MM.1S (cell line): ENCODE measurements around the gene PDE4C.

ENCODE experiments used
- DNase-seq: peaks from one replicate; pipeline ENCODE4 v3.0.0-alpha.2; 2015
- H2AFZ ChIP-seq: fragments of 300-600 bp; sonication (generic); 2 replicates; pipeline ENCODE4 v1.6.0; 2016; ENCODE audit warnings: antibody characterized with exemption, low read length
- H3F3A ChIP-seq: fragments of 300-600 bp; sonication (generic); 2 replicates; pipeline ENCODE4 v1.6.1; 2016; ENCODE audit warnings: mild to moderate bottlenecking, antibody characterized with exemption, low read length, moderate library complexity, mixed read lengths; ENCODE audit not compliant: insufficient read depth
- H3K27ac ChIP-seq: fragments of 300-600 bp; sonication (generic); 2 replicates; pipeline ENCODE4 v1.5.1; 2016; ENCODE audit warnings: mild to moderate bottlenecking, low read length
- H3K27me3 ChIP-seq: fragments of 300-600 bp; sonication (generic); replicated peaks from 2 replicates; pipeline ENCODE4 v1.6.0; 2016; ENCODE audit warnings: low read length; ENCODE audit not compliant: insufficient read depth
- H3K36me3 ChIP-seq: fragments of 300-600 bp; sonication (generic); replicated peaks from 2 replicates; pipeline ENCODE4 v1.6.1; 2016; ENCODE audit warnings: mild to moderate bottlenecking, low read length, mixed read lengths; ENCODE audit not compliant: insufficient read depth
- H3K4me1 ChIP-seq: fragments of 300-600 bp; sonication (generic); 2 replicates; pipeline ENCODE4 v1.6.1; 2016; ENCODE audit warnings: low read length, mixed read lengths
- H3K4me2 ChIP-seq: fragments of 300-600 bp; sonication (generic); 2 replicates; pipeline ENCODE4 v1.6.0; 2016; ENCODE audit warnings: low read depth, low read length
- H3K4me3 ChIP-seq: fragments of 300-600 bp; sonication (generic); 2 replicates; pipeline ENCODE4 v1.5.1; 2016; ENCODE audit warnings: low read length, mixed read lengths
- H3K79me2 ChIP-seq: fragments of 300-600 bp; sonication (generic); 2 replicates; pipeline ENCODE4 v1.6.1; 2016; ENCODE audit warnings: mixed run types, low read length, mixed read lengths
- H3K9ac ChIP-seq: fragments of 300-600 bp; sonication (generic); 2 replicates; pipeline ENCODE4 v1.6.1; 2016; ENCODE audit warnings: low read length, mixed read lengths
- H3K9me2 ChIP-seq: fragments of 300-600 bp; sonication (generic); replicated peaks from 2 replicates; pipeline ENCODE4 v1.6.1; 2016; ENCODE audit warnings: mild to moderate bottlenecking, low read length, mixed read lengths; ENCODE audit not compliant: insufficient read depth
- H3K9me3 ChIP-seq: fragments of 300-600 bp; sonication (generic); replicated peaks from 2 replicates; pipeline ENCODE4 v1.6.1; 2016; ENCODE audit warnings: mild to moderate bottlenecking, low read length, mixed read lengths; ENCODE audit not compliant: insufficient read depth
- H4K20me1 ChIP-seq: fragments of 300-600 bp; sonication (generic); 2 replicates; pipeline ENCODE4 v1.6.1; 2016; ENCODE audit warnings: mild to moderate bottlenecking, low read length, moderate library complexity, mixed read lengths; ENCODE audit not compliant: insufficient read depth
- EZH2 ChIP-seq: fragments of 300-600 bp; sonication (generic); optimal IDR thresholded peaks from 2 replicates; pipeline ENCODE3; 2017; ENCODE audit warnings: low read depth, mild to moderate bottlenecking, antibody characterized with exemption, low read length, mixed read lengths
- EZH2phosphoT487 ChIP-seq: fragments of 300-600 bp; sonication (generic); IDR thresholded peaks from 2 replicates; pipeline ENCODE4 v1.6.1; 2018; ENCODE audit warnings: antibody characterized with exemption, low read length
- TF ChIP-seq, protein P1 (sequence below): fragments of 300-600 bp; sonication (generic); IDR thresholded peaks from 2 replicates; pipeline ENCODE4 v1.5.1; 2016; ENCODE audit warnings: antibody characterized with exemption, low read length, mixed read lengths

PDE4C gene

DNA sequence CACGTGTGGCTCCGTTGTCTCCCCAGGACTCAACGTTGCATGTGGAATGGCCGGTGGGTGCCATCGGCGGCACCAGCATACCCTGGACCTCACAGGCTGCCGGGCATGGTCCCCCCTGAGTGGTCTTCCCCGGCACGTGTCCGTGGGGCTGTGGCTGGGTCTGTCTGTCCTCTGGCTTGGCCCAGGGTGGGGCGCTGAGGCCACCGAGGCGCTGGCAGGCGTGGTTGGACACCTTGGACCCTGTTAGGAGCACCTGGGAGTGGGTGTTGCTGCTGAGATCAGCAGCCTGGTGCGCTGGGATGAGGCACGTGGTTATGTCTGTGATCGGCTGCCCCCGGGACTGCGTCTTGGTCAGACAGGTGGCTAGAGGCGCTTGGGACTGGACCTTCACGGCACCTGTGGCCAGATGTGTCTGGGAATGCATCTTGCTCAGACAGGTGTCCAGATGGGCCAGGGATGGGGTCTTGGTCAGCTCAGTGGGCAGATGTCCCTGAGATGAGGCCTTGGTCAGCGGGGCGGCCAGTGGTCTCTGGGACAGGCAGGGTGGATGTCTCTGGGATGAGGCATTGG is 38.8 kb upstream of the PDE4C start:
- Histone ChIP-seq H4K20me1 (no peaks in the 10 kb centered on the region), H3F3A (no peaks in the 10 kb centered on the region), H3K9ac (no peak overlapping the region), H3K4me2 (no peak overlapping the region), H3K9me3 (no peaks in the 10 kb centered on the region), H3K4me1 (no peaks in the 10 kb centered on the region), H3K27ac (no peak overlapping the region), H3K36me3 (no peaks in the 10 kb centered on the region), H3K79me2 (no peaks in the 10 kb centered on the region), H3K9me2 (no peaks in the 10 kb centered on the region), H3K27me3 (peaks cover 63% of the 10 kb centered on the region), H2AFZ (no peak overlapping the region), H3K4me3 (no peak overlapping the region)
- TF ChIP-seq EZH2 (no peak), EZH2phosphoT487 (no peak)
- TF ChIP-seq, protein P1, sequence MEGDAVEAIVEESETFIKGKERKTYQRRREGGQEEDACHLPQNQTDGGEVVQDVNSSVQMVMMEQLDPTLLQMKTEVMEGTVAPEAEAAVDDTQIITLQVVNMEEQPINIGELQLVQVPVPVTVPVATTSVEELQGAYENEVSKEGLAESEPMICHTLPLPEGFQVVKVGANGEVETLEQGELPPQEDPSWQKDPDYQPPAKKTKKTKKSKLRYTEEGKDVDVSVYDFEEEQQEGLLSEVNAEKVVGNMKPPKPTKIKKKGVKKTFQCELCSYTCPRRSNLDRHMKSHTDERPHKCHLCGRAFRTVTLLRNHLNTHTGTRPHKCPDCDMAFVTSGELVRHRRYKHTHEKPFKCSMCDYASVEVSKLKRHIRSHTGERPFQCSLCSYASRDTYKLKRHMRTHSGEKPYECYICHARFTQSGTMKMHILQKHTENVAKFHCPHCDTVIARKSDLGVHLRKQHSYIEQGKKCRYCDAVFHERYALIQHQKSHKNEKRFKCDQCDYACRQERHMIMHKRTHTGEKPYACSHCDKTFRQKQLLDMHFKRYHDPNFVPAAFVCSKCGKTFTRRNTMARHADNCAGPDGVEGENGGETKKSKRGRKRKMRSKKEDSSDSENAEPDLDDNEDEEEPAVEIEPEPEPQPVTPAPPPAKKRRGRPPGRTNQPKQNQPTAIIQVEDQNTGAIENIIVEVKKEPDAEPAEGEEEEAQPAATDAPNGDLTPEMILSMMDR: no peak
- DNase-seq: no peak

DNA sequence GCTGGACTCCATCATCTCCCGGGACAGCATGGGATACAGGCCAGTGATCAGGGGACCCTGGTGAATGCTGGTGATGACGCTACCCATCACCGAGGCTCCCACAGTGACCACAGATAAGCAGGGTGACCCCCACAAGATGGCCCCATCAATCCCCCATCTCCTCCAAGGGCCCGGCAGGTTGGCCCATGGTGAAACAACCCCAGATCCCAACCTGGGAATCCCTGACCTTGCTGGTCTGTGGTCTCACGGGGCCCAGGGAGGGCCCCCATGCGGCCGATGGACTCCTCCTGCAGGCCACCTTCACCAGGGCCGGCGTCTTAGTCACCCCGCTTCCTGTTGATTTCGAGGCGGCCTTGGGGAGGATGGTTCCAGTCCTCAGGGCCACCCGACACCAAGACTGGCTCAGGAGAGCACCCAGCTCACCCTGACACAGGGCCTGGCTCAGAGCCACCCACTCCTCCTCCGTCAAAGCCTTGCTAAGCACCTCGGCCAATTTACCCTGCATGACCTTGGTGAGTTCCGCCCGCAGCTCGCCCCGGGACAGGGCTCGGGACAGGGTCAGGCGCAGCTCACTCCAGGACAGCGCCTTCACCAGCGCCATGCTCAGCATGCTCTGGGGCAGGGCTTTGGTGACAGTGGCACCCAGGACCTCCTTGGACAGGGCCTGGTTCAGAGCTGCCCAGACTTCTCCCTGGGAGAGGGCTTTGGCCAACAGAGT is 38.1 kb upstream of the PDE4C start:
- Histone ChIP-seq H3K9ac (no peak overlapping the region), H3K27me3 (peaks cover 68% of the 10 kb centered on the region), H3K4me1 (no peaks in the 10 kb centered on the region), H3K36me3 (no peaks in the 10 kb centered on the region), H3K27ac (no peak overlapping the region), H3K79me2 (no peaks in the 10 kb centered on the region), H2AFZ (no peak overlapping the region), H3K4me2 (no peak overlapping the region), H3K4me3 (no peak overlapping the region), H3K9me3 (no peaks in the 10 kb centered on the region), H4K20me1 (no peaks in the 10 kb centered on the region), H3K9me2 (no peaks in the 10 kb centered on the region), H3F3A (no peaks in the 10 kb centered on the region)
- no peak for DNase-seq
- no peak for TF ChIP-seq EZH2
- TF ChIP-seq, protein P1: no peak

DNA sequence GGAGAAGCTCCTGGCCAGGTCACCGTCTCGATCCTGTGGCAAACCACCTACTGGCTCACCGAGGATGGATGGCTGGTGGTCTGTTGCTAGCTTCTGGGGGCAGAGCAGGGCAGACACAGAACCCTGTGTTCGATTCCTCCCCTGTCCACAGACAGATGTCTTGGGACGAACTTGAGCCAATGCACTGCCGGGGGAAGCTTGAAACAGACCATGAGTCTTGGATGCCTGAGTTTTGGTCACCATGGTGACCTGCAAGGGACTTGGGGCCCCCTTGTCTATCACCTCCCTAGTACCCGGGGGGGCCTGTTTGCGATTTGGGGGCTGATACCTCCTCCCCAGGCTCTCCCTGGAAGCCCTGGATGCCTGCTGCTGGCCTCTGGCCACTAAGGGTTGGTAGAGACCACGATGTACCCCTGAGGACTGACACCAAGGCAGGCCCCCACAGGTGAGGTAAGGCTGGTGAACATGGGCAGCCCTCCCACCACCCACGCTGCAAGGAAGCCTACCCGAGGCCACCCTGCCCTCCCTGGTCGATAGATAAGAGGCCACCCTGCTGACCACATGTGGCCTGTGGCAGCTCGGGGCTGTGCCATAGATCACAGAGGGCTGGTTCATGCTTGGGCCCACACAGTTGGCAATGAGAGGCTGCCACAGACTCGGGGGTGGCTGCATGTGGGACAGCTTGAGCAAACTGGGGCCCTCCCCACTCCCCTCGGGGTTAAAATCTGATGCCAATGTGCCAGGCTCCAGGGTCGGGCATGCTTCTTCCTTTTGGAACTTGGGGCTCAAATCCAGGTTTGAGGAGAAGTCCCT is 37.3 kb upstream of the PDE4C start:
- Histone ChIP-seq H3F3A (no peaks in the 10 kb centered on the region), H3K36me3 (no peaks in the 10 kb centered on the region), H3K4me1 (no peaks in the 10 kb centered on the region), H3K27ac (no peak overlapping the region), H2AFZ (no peak overlapping the region), H3K79me2 (no peaks in the 10 kb centered on the region), H3K4me3 (no peak overlapping the region), H3K9ac (no peak overlapping the region), H3K4me2 (no peak overlapping the region), H3K9me3 (no peaks in the 10 kb centered on the region), H3K27me3 (peaks cover 73% of the 10 kb centered on the region), H4K20me1 (no peaks in the 10 kb centered on the region), H3K9me2 (no peaks in the 10 kb centered on the region)
- TF ChIP-seq EZH2 (no peak), EZH2phosphoT487 (no peak)
- no peak for DNase-seq

DNA sequence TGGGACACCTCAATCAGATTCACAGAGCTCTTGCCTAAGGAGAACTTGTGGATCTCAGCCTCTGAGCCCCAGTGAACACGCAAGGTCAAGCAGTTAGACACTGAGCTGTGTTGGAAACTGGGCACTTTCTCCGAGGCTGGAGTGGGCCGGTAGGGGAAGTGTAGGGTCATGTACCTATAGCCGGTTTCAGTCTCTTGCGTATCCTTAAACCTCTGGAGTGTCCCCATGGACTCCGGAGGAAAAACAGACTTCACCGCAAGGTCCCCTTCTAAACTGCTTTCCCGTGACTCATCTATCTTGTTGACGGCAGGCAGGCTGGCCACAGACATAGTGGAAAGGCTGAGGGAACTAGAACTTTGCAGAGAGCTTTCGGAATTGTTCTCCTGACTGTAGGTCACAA is 36.7 kb upstream of the PDE4C start:
- no peaks in the 10 kb centered on the region for H3F3A ChIP-seq
- no peak overlapping the region for H2AFZ ChIP-seq
- TF ChIP-seq EZH2phosphoT487 (no peak), EZH2 (no peak)
- TF ChIP-seq, protein P1: no peak
- no peak for DNase-seq
- no peak overlapping the region for H3K27ac ChIP-seq
- no peaks in the 10 kb centered on the region for H3K36me3 ChIP-seq
- no peaks in the 10 kb centered on the region for H4K20me1 ChIP-seq
- H3K4me1 ChIP-seq: no peaks in the 10 kb centered on the region
- no peak overlapping the region for H3K4me2 ChIP-seq
- H3K27me3 ChIP-seq: peaks cover 80% of the 10 kb centered on the region
- no peaks in the 10 kb centered on the region for H3K79me2 ChIP-seq
- H3K9ac ChIP-seq: no peak overlapping the region
- H3K9me2 ChIP-seq: no peaks in the 10 kb centered on the region
- no peak overlapping the region for H3K4me3 ChIP-seq
- H3K9me3 ChIP-seq: no peaks in the 10 kb centered on the region
